Hypothalamus (tissue), 51 donors: ENCODE results near the gene IL36RN.
A peak's percentile ranks its signal among the peaks of the same experiment; 100 is the strongest.
"Not testable (repeated sequence)": the region's sequence is repeated elsewhere in the genome, so short reads cannot be mapped to it uniquely, and the experiment has no call there.

ENCODE experiments used
- DNase-seq, 51 donors: peaks; one replicate each; lab custom pipeline; 2025; lab: John Stamatoyannopoulos, UW

Gene IL36RN

DNA sequence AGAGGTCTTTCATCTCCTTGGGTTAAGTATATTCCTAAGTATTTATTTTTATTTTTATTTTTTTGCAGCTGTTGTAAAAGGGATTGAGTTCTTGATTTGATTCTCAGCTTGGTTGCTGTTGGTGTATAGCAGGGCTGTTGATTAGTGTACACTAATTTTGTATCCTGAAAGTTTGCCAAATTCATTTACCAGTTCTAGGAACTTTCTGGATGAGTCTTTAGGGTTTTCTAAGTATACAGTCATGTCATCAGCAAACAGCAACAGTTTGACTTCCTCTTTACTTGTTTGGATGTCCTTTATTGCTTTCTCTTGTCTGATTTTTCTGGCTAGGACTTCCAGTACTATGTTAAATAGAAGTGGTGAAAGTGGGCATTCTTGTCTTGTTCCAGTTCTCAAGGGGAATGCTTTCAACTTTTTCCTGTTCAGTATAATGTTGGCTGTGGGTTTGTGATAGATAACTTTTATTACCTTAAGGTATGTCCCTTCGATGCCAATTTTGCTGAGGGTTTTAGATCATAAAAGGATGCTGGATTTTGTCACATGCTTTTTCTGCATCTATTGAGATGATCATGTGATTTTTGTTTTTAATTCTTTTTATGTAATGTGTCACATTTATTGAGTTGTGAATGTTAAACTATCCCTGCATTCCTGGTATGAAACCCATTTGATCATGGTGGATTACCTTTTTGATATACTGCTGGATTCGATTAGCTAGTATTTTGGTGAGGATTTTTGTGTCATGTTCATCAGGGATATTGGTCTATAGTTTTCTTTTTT is 38.0 kb downstream of the IL36RN start:
- not testable (repeated sequence) for DNase-seq

DNA sequence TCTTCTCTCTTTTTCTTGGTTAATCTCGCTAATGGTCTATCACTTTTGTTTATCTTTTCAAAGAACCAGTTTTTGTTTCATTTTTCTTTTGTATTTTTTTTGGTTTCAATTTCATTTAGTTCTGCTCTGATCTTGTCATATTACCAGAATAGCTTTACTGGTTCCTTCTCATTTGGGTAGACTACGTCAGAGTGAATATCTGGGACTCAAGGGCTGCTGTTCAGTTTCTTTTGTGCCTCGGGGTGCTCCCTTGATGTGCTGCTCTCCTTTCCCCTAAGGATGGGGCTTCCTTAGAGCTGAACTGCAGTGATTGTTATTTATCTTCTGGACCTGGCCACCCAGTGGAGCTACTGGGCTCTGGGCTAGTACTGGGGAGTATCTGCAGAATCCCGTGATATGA is 39.0 kb downstream of the IL36RN start:
- no peak for DNase-seq

DNA sequence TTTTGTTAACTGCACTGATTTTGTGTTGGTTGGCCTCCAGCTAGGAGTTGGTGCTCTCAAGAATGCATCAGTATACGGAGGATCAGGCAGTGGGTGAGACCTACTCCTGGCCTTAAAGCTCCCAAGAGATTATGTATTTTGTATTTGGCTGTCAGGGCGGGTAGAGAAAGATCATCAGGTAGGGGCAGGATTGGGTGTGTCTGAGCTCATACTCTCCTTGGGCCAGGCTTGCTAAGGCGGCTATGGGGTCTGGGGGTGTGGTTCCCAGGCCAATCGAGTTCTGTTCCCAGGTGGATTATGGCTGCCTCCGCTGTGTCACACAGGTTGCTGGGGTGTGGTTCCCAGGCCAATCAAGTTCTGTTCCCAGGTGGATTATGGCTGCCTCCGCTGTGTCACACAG is 39.5 kb downstream of the IL36RN start:
- no peak for DNase-seq

DNA sequence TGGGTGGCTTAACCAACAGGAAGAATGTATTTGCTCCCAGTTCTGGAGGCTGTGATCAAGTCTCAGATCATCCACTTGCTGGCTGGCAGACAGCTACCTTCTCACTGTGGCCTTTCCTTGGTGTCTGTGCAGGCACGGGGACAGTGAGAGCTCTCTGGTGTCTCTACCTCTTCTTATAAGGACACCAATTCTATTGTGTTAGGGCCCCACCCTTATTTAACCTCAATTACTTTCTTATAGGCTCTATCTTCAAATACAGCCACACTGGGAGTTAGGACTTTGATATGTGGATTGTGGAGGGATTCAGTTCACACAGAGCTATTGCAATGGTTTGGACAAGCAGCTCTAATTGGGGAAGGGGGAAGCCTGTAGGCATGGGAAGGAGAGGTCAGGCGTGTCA is 43.1 kb downstream of the IL36RN start:
- no peak for DNase-seq

DNA sequence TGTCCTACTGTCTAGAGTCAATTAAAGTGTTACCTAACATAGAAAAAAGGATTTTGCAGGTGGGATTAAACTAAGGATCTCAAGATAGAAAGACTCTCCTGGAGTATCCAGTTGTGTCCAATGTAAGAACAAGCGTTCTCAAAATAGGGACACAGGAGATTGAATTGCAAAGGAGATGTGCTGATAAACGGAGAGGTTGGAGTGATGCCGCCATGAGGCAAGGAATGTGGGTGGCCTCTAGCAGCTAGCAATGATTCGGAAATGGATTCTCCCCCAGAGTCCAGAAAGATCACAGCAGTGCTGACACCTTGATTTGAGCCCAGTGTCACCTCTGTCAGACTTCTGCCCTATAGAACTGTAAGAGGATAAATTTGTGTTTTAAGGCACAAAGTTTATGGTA is 44.3 kb downstream of the IL36RN start:
- DNase-seq = no peak

DNA sequence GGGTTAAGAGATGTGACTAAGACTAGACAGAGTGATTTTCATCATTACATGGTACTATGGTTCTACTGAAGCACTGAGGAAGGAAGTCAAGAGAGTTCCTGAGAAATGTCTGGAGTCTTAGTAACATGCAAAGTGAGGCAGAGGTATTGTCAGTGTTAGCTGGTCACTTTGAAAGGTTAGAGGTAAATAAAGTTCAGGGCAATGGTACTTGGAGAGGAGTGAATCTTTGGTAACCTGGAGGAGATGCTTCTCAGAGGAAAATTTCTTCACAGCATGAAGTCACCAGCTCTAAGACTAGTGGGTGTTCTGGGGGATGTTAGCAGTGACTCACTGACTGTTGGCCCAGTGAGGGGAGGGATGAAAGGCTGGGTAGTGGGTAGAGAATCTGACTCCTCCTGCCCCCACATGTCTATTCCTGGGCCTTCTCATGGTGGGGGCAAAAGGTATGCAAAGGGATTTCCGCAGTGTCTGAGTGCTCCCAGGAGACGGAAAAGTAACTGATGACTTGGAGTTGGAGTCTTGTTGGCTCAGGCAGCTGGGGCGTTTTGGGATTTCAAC is 45.1 kb downstream of the IL36RN start:
- peak in 1 of 51 donors; percentile 6 for DNase-seq

DNA sequence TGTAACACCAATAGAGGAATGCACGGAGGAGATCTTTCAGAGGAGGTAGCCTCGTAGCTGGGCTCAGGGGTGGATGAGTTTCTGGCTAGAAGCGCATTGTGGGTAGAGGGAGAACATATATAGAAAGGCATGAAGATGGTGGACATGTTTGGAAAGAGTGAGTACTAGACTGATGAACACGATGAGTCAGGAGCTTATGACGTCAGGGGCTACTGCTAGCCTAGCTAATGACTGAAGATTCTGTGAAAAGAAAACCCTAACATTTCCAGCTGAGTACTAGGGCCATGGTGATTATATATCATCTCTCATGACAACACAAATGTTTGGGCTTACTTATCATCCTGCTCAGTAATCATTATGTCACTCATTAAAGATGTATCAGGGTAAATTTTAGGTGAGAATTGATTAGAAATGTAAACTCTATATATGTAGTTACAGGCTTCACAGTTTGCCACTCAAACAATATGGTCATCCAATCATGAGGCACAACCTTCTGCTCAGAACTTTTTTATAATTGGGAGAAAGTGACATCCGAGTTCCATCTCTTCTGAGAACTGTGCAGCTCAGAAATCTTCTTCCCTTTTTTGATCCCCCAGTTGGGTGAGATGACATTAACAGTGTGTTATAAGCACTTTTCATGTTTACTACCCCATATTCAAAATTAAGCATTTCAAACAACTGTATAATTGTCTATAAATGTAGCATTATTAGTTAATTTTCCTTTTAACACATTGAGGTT is 46.2 kb downstream of the IL36RN start:
- DNase-seq = no peak

DNA sequence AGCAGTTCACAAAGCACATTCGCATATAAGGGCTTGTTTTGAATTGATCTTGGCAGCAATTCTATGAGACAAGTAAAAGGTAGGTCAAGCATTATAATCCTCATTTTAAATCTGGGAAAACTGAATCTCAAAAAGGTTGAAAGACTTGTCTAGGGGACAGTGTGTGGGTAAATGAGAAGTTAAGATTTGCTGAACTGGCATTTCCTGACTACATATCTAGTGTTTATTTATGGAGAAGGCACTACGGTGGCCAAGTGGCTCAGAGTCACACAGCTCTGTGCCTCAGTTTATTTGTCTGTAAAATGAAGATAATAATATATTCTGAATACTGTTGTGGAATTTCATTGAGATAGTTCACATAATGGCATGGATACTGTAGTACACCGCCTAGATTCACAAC is 52.1 kb downstream of the IL36RN start:
- DNase-seq = no peak

DNA sequence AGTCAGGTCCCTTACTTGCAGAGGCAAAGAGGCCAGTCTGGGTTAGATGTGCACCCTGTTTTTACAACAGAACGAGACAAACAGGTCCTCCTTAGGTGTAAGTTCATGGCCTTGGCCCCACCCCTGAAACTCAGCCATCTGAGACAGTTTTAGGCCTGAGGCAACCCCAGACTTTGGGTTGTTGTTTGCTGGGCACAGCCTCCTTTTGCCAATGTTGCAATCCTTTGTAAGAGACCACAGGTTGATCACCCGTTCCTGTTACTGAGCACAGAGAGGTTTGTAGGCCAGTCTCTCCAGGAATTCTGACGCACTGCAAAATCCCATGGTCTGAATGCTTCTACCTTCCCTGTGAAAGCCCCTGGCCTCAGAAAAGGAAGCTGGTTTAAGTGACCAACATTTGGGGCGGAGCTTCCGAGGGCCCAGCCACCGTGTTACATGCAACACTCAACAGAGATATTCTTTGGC is 52.9 kb downstream of the IL36RN start:
- DNase-seq = no peak

DNA sequence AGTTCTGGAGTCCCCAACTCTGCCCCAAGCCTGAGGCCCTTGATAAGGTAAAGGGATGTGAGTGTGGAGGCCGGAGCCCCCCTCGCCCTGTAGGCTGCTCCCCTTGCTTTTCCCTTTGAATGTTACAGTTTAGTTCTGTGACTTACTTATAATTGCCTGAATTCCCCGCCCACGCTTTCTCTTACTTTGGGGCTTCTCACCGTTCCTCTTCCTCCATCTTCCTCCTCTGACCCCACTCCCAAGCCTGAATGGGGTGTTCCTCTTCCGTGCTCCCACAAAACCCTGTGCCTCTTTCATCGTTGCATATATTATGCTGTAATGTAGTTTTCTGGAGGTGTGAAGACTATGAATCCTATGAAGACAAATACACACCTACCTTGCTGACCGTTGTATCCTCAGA is 53.4 kb downstream of the IL36RN start:
- DNase-seq = no peak

DNA sequence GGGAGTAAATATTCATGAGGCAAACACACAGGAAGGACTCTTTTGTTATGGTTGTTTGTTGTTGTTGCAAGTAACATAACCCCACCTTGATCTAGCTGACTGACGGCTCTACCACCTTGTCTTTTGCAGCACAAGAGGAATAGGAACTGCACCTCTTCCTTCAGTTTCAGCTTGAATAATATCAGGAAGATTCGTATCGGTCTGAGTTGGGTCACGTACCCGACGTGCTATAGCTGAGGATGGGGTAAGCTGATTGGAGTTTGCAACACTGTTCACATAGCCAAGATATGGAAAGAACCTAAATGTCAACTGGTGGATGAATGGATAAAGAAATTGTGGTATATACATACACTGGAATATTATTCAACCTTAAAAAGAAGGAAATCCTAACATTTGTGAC is 53.9 kb downstream of the IL36RN start:
- no peak for DNase-seq

DNA sequence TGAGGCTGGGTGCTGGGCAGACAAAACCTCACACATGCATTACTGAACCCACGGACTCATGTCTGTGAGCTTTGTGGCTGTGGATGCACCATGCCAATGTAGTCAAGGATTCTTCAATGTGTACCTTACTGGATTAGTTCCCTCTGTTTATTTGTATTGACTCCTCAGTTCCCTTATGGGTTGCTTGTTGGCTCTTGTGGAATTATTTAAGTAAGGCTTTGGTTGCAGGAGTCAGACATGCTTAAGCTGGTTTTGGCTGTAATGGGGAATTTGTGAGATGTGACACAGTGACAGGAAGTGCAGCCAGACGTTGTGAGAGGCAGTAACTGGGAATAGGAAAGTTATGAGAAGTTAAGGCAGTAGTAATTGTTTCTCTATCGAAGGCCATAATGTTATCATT is 54.8 kb downstream of the IL36RN start:
- DNase-seq = no peak
